HG02759 (cell line): ENCODE measurements around the gene PUM1.
"Not testable (repeated sequence)": the region's sequence is repeated elsewhere in the genome, so short reads cannot be mapped to it uniquely, and the experiment has no call there.

Experiments
- ATAC-seq: cut with Tn5 transposase; IDR thresholded peaks from one replicate; pipeline ENCODE4 v1.9.1; 2021; ENCODE audit warnings: mild to moderate bottlenecking, moderate library complexity; ENCODE audit not compliant: unreplicated experiment

Gene PUM1

GRCh38 chr1:30966690-30967369 lies 98.7 kb downstream of the PUM1 start:
- no peak for ATAC-seq

DNA sequence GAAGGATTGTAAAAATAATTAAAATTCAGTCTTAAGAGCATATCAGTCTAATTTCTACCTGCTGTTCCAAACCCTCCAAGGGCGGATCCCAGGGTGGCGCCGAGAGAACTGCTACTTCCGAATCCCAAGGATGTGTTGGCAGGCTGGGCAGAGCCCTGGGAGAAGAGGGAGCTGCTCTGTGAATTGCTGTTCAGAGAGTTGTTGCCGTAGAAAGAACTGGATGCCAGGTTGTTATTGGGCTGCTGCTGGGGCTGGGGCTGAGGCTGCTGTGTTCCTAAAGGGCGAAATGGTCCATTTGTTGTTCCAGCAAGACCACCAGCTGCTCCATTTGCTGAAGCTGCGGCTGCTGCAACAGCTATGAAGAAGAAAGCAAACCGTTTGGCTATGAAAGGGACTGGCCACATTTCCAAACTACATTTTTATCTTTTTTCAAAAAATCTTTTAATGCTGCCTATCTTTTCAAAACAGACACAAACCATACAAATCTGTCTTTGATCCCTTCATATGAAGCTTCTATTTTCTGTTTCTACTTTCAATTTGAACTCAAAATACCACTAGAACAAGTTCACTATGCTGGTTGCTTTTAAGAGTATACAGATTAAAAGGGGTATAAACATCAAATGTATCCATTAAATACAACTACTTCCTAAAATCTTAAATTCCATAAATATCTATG lies 99.5 kb downstream of the PUM1 start:
- ATAC-seq, result no peak

- no peak for ATAC-seq
Observed at GRCh38 chr1:30964706-30965105, 100.8 kb downstream of the PUM1 start.

- ATAC-seq, result peak; percentile 48
Observed at GRCh38 chr1:30962609-30963508, 102.7 kb downstream of the PUM1 start.

DNA sequence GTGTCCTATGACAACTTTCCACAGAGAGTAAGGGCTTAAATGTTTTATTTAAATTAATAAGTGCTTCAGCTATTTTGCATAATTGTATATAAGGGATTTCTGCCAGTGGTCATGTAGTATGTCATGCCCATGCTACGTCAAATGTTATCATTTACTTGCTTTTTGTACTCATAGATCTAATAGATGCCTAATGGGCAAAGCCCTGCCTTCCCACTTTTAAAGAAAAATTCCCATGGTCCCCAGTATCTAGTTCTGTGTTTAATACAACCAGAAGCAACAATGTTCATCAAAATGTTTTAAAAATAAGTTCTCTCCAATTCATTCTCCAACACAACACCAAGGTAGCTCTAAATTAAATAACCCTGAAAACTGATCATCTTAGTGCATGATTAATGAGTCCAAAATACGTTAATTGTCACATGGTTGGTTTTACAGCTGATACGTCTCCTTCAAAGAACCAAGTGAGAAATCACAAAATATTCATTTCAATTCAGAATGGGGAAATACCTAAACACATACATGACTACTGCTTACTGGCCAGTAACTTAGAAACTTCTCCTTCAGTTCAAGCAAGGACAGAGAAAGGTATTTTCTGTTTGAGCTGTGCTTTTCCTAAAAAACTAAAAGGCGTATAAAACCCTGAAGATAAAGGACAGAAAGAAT lies 107.8 kb downstream of the PUM1 start:
- ATAC-seq, result no peak

GRCh38 chr1:30955448-30956015 lies 110.0 kb downstream of the PUM1 start:
- ATAC-seq, result no peak

- ATAC-seq, result no peak
Observed at GRCh38 chr1:30953685-30954084, 111.8 kb downstream of the PUM1 start.

- ATAC-seq, result no peak
Observed at GRCh38 chr1:30952098-30952497, 113.4 kb downstream of the PUM1 start.

DNA sequence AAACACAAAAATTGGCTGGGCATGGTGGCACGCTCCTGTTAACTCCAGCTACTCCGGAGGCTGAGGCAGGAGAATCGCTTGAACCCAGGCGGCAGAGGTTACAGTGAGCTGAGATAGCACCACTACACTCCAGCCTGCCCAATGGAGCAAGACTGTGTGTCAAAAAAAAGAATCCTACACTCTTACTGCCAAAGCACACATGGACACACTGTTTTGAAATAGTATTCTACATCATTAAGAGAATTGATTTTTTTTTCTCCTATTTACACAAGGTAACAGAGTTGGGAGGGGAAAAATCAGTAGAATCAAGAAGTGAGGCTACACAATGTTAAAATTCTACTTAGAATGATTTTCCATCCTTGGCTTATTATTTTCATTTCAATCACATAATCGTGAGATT lies 114.8 kb downstream of the PUM1 start:
- ATAC-seq, result no peak

DNA sequence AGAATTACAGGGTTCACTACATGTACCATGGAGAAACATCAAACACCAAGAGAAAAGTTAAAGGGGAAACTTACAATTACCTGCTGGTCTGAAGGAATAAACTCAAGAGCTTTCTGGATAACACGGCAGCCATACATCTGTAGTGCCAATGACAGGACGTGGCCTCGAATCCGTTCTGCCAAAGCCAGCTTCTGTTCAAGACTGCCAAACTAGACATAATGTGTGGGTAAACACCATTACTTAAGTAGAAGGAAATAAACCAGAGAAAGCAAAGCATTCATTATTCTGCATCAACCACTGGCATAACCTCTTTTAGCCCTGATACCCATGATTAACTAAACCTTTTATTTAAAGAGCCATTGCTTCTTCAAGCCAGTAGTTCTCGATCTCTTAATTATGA lies 115.5 kb downstream of the PUM1 start:
- ATAC-seq, result no peak

DNA sequence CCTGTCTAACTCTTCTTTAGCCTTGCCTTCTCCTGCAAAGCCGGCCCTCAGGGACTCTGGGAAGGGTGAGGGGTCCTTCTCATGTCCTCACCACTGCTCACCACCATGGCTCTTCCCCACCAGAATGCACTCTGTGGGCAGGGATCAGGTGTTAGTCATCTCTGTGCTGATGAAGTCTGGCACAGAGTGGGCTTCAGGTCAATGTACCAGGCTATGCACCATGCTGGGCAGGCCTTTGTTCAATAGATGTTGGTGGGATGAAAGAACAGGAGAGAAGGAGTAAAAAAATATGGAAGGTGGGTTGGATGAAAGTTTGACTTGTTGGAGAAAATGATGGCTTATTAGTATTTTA lies 116.1 kb downstream of the PUM1 start:
- ATAC-seq, result not testable (repeated sequence)

DNA sequence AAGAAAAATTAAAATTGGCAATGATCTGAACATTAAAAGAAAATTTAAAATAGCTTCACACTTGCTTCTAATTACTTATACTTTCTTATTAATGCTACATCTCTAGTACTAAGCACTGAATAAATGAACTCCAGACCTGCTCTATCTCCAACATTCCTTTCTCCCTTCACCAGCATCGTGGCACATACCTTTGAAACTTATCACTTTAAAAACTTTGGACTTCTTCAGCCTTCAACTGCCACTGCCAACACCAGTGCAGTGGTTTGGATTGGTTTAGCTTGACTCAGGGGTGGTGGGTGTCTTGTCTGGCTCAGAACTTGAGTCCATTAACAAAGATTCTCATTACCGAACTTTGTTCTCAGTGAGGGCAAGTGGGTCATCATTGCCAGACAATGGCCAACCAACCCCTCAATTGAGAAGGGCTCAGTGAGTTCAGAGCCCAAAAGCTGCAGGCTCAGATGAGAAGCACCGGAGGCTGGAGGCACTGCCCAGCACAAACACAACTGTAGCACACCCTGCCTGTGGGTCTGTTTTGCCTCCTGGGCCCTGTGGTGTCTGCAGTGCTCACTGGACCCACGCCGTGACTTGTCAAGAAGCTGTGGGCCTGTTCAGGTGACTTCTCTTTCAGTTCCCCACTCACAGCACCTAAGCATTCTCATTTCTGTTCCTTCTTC lies 116.6 kb downstream of the PUM1 start:
- not testable (repeated sequence) for ATAC-seq

GRCh38 chr1:30948278-30948677 lies 117.2 kb downstream of the PUM1 start:
- no peak for ATAC-seq

DNA sequence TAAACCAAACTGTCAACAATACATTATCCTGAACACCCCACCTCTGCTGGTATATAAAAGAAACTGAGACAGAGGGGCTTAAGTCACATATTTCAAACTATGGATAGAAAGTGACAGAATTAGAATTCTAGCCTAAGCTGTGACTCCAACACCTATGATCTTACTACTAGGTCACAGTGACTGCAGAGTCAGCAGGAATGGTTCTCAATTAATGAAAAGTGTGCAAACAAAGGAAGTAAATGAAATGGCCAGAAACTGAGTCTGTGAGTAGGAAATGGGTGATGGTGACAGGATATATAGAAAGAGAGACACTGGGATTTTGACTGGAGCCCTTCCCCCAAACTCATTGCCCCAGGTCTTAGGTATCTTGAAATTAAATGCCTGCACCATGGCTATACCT lies 118.3 kb downstream of the PUM1 start:
- ATAC-seq, result no peak

DNA sequence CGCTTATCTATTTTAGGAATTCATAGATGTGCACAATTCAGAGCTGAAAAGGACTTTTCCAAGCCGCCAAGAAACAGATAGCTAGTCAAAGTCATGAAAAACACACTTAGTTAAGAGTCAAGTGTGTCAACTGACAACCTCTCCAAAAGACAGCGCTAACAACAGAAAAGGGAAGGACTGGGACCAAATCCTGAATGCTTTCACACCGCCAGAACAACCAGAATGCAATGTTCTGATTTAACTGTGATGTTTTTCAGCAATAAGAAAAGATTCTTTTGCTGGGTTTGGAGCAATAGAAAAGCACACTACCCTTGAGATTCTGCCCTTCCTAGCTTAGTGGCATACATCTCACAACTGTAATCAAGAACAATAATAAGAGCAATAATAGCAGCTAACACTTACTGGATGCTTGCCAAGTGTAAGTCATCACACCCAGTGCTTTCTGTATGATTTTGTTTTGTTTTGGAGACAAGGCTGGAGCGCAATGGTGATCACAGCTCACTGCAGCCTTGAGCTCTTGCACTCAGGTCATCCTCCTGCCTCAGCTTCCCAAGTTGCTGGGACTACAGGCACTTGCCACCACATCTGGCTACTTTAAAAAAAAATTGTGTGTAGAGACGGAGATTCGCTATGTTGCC lies 123.1 kb downstream of the PUM1 start:
- ATAC-seq, result no peak

GRCh38 chr1:30940541-30940940 lies 125.0 kb downstream of the PUM1 start:
- no peak for ATAC-seq

DNA sequence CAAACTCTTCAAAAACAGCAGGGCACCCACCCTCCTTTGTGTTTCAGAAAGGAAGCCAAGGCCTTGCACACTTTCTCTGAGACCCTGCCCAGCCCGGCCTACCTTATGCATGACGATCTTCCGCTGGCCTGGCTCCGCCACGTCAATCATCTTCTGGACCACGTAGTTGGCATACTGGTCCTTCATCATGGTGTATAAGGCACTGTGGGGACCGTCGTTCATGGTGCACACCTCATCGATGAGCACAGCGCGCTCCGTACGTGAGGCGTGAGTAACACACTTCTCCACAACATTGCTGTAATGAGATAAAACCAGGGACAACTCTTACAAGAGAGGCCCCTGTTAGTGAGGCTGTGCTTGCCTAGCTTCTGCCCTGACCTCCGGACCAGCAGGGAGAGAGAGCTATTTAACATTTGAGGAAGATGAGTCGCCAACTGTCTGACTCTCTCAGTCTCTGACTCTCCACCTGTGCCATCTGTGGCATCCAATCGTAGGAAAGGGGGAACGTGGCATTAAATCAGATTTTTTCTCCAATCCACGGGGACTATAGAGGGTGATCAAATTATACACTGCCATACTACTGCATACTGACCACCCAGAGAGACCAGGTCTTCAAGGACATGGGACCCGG lies 128.9 kb downstream of the PUM1 start:
- no peak for ATAC-seq

GRCh38 chr1:30935758-30936157 lies 129.8 kb downstream of the PUM1 start:
- not testable (repeated sequence) for ATAC-seq

DNA sequence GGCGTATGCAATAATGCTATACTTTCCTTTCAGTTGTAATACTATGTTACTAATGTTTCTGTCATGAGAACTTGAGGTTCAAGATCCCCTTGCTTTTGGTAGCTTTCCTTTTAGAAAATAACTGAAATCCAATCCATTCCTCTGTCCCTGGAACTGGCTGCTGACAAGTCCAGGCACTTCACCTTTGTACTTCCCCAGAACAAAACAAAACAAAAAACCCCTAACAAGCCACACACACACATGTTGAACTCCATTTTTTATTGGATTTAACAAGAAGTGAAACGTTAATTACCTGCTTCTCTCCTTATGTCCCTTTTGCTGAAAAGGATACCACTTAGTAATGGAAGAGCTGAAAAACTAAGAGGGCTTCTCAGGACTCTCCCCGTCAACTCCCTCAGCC lies 130.9 kb downstream of the PUM1 start:
- no peak for ATAC-seq
